ENCODE data around the gene APOBEC3F. TPM values are rescaled to one million over a fixed set of nuclear protein-coding genes. Genes with fewer than 3 reads are reported as not detected.
"Not testable (repeated sequence)": the region's sequence is repeated elsewhere in the genome, so short reads cannot be mapped to it uniquely, and the experiment has no call there.

The APOBEC3F gene
- polyA plus RNA-seq, 1 of the 3 experiments (the other 2 are of a cell fraction): 3.8 TPM

GRCh38 chr22:39063904-39064303, 23.2 kb downstream of the APOBEC3F start:
- H2AFZ ChIP-seq (ENCODE audit: low read depth); H4K20me1 ChIP-seq (ENCODE audit: insufficient read depth); H3K27ac ChIP-seq (ENCODE audit: low read depth in 2 of 2, low read length in 1 of 2); H3K9me3 ChIP-seq; H3K79me2 ChIP-seq (ENCODE audit: insufficient read depth); H3K27me3 ChIP-seq (ENCODE audit: insufficient read depth); CTCF ChIA-PET; H3K9ac ChIP-seq; POLR2A ChIA-PET; DNase-seq; H3K4me3 ChIP-seq (ENCODE audit: low read depth in 2 of 2, low read length in 1 of 2); H3K9me2 ChIP-seq; H3F3A ChIP-seq (replicated peaks; ENCODE audit: insufficient read depth); H3K36me3 ChIP-seq (replicated peaks in 1 of 2; ENCODE audit: control insufficient read depth in 1 of 2, insufficient read depth in 2 of 2, low read length in 1 of 2); H3K4me1 ChIP-seq (ENCODE audit: control insufficient read depth in 1 of 2, insufficient read depth in 2 of 2, low read depth in 1 of 2, low read length in 1 of 2); H3K4me2 ChIP-seq: not testable (repeated sequence)
- 72% methylated on average over 8 of the region's 8 CpGs for WGBS (ENCODE audit: low lambda C conversion rate)

- H3K9me2 ChIP-seq; H3K27me3 ChIP-seq (ENCODE audit: insufficient read depth); H4K20me1 ChIP-seq (ENCODE audit: insufficient read depth); H3K4me2 ChIP-seq; H3K4me1 ChIP-seq (ENCODE audit: control insufficient read depth in 1 of 2, insufficient read depth in 2 of 2, low read depth in 1 of 2, low read length in 1 of 2); DNase-seq; H3K4me3 ChIP-seq (ENCODE audit: low read depth in 2 of 2, low read length in 1 of 2); H3K9me3 ChIP-seq; POLR2A ChIA-PET; H3F3A ChIP-seq (replicated peaks; ENCODE audit: insufficient read depth); H3K27ac ChIP-seq (ENCODE audit: low read depth in 2 of 2, low read length in 1 of 2); H3K9ac ChIP-seq; CTCF ChIA-PET; H2AFZ ChIP-seq (ENCODE audit: low read depth); H3K36me3 ChIP-seq (replicated peaks in 1 of 2; ENCODE audit: control insufficient read depth in 1 of 2, insufficient read depth in 2 of 2, low read length in 1 of 2); H3K79me2 ChIP-seq (ENCODE audit: insufficient read depth): not testable (repeated sequence)
- WGBS (ENCODE audit: low lambda C conversion rate): 81% methylated on average over 9 of the region's 9 CpGs
Observed at GRCh38 chr22:39066442-39067276, 26.0 kb downstream of the APOBEC3F start.

GRCh38 chr22:39068033-39068785, 27.5 kb downstream of the APOBEC3F start:
- no peaks in the 10 kb centered on the region for H3K27me3 ChIP-seq (ENCODE audit: insufficient read depth)
- CTCF ChIA-PET: no interaction called here
- H3K9me3 ChIP-seq: no peaks in the 10 kb centered on the region
- no peaks in the 10 kb centered on the region for H4K20me1 ChIP-seq (ENCODE audit: insufficient read depth)
- no peak for DNase-seq
- POLR2A ChIA-PET: no interaction called here
- no peaks in the 10 kb centered on the region for H3K9me2 ChIP-seq
- 78% methylated on average over 10 of the region's 13 CpGs for WGBS (ENCODE audit: low lambda C conversion rate)
- no peaks in the 10 kb centered on the region for H3K4me1 ChIP-seq (ENCODE audit: control insufficient read depth in 1 of 2, insufficient read depth in 2 of 2, low read depth in 1 of 2, low read length in 1 of 2)
- no peak overlapping the region for H3K4me3 ChIP-seq (ENCODE audit: low read depth in 2 of 2, low read length in 1 of 2)
- no peak overlapping the region for H2AFZ ChIP-seq (ENCODE audit: low read depth)
- H3K27ac ChIP-seq (ENCODE audit: low read depth in 2 of 2, low read length in 1 of 2): no peak overlapping the region
- H3K79me2 ChIP-seq (ENCODE audit: insufficient read depth): no peaks in the 10 kb centered on the region
- no peaks in the 10 kb centered on the region for H3F3A ChIP-seq (replicated peaks; ENCODE audit: insufficient read depth)
- no peak overlapping the region for H3K4me2 ChIP-seq
- no peak overlapping the region for H3K9ac ChIP-seq
- no peaks in the 10 kb centered on the region for H3K36me3 ChIP-seq (replicated peaks in 1 of 2; ENCODE audit: control insufficient read depth in 1 of 2, insufficient read depth in 2 of 2, low read length in 1 of 2)
- TF ChIP-seq USF1 (IDR thresholded peaks at IDR 0.05; ENCODE audit: borderline replicate concordance, low read depth) (no peak), MXI1 (IDR thresholded peaks at IDR 0.05; ENCODE audit: low read depth, low read length) (no peak), RFX5 (IDR thresholded peaks at IDR 0.05; ENCODE audit: low read length) (no peak), JUND (IDR thresholded peaks at IDR 0.05) (no peak), FOSL2 (IDR thresholded peaks at IDR 0.05; ENCODE audit: borderline replicate concordance, low read depth) (no peak)
